ENCODE measurements around the gene ZBTB7C. TPM values are rescaled to one million over a fixed set of nuclear protein-coding genes. Genes with fewer than 3 reads are reported as not detected.

ZBTB7C gene
- total RNA-seq, 4 donors from 2014 or later, result 38.2 to 92.3 (median 52.4) TPM

DNA sequence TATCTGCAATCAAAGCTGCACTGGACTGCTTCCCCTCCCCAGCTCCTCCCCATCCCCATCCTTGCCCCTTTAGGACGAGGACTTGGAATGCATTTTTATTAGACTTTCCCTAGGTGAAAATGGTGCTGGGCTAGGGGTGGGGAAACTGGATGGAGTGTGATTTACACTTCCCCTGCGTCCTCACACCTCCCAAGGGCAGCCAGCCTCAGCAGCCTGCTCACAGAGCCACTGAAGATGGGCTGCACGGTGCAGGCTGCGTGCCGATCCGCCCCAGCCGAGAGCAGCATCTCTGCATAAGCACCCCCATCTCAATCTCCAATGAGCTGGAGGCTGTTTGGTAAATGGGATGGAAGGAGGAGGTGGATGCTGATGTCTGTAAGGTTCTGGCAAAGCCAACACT lies 87.6 kb downstream of the ZBTB7C start:
- Histone ChIP-seq H3K4me1 (peaks cover 0 to 49% (median 0%) of the 10 kb centered on the region in 3 donors), H3K9me3 (no peaks in the 10 kb centered on the region), H3K36me3 (no peaks in the 10 kb centered on the region), H3K4me3 (no peak overlapping the region), H3K27ac (no peak overlapping the region), H3K27me3 (no peaks in the 10 kb centered on the region)
- TF ChIP-seq, protein P1, sequence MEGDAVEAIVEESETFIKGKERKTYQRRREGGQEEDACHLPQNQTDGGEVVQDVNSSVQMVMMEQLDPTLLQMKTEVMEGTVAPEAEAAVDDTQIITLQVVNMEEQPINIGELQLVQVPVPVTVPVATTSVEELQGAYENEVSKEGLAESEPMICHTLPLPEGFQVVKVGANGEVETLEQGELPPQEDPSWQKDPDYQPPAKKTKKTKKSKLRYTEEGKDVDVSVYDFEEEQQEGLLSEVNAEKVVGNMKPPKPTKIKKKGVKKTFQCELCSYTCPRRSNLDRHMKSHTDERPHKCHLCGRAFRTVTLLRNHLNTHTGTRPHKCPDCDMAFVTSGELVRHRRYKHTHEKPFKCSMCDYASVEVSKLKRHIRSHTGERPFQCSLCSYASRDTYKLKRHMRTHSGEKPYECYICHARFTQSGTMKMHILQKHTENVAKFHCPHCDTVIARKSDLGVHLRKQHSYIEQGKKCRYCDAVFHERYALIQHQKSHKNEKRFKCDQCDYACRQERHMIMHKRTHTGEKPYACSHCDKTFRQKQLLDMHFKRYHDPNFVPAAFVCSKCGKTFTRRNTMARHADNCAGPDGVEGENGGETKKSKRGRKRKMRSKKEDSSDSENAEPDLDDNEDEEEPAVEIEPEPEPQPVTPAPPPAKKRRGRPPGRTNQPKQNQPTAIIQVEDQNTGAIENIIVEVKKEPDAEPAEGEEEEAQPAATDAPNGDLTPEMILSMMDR (IDR thresholded peaks at IDR 0.05), result no peak
- TF ChIP-seq POLR2A (IDR thresholded peaks at IDR 0.05), result no peak
- no peak for DNase-seq
- intact Hi-C loops (cut with DNase I), result no loop called here
- 80% methylated on average over 3 of the region's 7 CpGs; no CpG with 5 or more reads in 1 of the 2 donors for WGBS, 2 donors

DNA sequence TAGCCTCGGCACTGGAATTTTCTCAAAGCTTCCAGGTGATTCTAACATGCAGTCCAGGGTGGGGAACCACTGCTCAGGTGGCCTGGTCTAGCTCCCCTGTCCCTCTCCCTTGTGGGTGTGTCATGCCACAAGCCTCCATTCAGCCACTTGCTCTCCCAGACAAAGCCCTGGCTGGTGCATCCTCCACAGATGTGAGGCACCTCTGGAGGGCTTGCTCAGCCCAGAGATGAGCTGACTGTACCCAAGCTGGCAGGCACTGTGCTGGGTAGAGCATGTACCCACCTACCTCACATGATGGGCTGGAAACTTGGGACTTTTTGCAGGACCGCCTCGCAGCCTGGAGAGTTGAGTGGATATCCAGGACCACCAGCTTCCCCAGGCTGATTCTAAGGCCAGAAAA lies 88.1 kb downstream of the ZBTB7C start:
- intact Hi-C loops (cut with DNase I), result no loop called here
- Histone ChIP-seq H3K4me3 (no peak overlapping the region), H3K27ac (no peak overlapping the region), H3K27me3 (no peaks in the 10 kb centered on the region), H3K9me3 (no peaks in the 10 kb centered on the region), H3K36me3 (no peaks in the 10 kb centered on the region), H3K4me1 (peaks cover 0 to 46% (median 0%) of the 10 kb centered on the region in 3 donors)
- 89 to 90% methylated on average over 2 to 3 of the region's 3 CpGs for WGBS, 2 donors
- no peak for DNase-seq
- no peak for TF ChIP-seq POLR2A (IDR thresholded peaks at IDR 0.05)
- TF ChIP-seq, protein P1 (IDR thresholded peaks at IDR 0.05), result no peak

DNA sequence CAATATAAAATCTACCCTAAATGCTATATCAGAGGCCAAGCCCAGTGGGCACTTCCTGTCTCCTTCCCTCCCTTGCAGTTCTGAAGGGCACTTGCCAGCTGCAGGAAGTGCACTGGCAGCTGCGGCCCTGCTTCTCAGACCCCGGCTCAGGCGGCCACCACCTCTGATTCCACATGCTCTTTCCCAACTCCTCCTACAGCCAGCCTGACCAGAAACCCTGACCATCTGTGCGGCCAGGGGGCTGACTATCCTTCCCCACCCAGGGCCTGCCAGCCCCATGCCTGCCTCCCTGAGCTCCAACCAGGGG lies 88.6 kb downstream of the ZBTB7C start:
- H3K27ac ChIP-seq, result no peak overlapping the region
- no peak for TF ChIP-seq POLR2A (IDR thresholded peaks at IDR 0.05)
- TF ChIP-seq, protein P1 (IDR thresholded peaks at IDR 0.05), result no peak
- 76% methylated on average over 4 of the region's 4 CpGs; no CpG with 5 or more reads in 1 of the 2 donors for WGBS, 2 donors
- DNase-seq, result no peak
- no peaks in the 10 kb centered on the region for H3K27me3 ChIP-seq
- no peak overlapping the region for H3K4me3 ChIP-seq
- no peaks in the 10 kb centered on the region for H3K36me3 ChIP-seq
- H3K4me1 ChIP-seq, result peaks cover 0 to 46% (median 0%) of the 10 kb centered on the region in 3 donors
- no peaks in the 10 kb centered on the region for H3K9me3 ChIP-seq
- intact Hi-C loops (cut with DNase I), result no loop called here

DNA sequence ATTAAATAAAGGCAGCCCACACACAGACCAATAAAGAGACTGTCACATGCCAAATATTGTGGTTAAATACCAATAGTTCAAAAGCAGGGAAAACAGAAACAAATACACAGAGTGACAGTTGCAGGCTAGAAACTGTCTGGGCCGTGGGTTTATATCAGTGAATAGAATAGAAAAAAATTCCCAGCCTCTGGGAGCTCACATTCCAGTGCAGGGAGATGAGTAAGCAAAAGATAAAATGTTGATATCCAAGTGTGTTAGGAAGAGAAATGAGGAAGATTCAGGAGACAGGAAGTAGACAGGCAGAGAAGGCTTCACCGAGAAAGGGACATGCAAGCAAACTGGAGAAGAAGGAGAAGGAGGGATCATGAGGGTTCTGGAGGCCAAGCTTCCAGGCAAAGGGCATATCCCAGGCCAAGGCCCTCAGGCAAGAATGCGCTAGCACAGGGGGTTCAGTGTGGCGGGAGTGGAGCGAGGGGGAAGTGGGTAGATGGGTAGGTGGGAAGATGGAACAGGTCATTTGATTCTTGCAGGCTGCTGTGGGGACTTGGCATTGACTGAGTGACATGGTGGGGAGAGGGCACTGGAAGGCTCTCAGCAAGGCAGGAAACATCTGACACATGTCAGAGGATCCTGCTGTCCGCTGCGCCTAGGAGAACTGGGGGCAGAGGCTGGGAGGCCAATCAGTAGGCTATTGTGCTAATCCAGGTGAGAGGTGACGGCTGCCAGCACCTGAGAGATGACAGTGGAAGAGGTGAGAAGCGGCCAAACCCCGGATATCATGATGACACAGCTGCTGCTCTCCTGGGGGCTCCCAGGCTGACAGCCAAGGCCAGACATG lies 89.2 kb downstream of the ZBTB7C start:
- WGBS, 2 donors, result 68 to 74% methylated on average over 9 of the region's 10 CpGs
- Histone ChIP-seq H3K4me1 (peaks cover 0 to 42% (median 0%) of the 10 kb centered on the region in 3 donors), H3K27ac (no peak overlapping the region), H3K9me3 (no peaks in the 10 kb centered on the region), H3K27me3 (no peaks in the 10 kb centered on the region), H3K4me3 (no peak overlapping the region), H3K36me3 (no peaks in the 10 kb centered on the region)
- DNase-seq, result no peak
- intact Hi-C loops (cut with DNase I), result no loop called here
- TF ChIP-seq, protein P1 (IDR thresholded peaks at IDR 0.05), result no peak

DNA sequence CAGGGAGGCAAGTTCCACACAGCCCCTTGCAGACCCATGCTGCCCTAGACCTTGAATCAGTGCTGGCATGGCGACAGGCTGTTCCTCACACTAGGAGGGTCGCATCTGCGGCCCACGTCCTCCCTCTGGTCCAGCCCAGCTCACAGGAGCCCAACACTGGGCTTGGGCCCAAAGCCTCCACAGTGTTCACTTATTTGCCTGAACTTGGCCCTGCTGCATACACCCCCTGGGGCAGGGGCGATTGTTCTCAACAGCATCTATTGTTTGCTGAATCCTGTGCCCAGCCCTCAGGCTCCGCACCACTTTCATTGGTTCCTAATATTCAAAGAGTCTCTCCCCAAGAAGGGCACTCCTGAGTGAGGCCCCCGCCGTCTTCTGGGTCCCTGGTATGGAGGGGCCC lies 90.7 kb downstream of the ZBTB7C start:
- DNase-seq, result no peak
- H3K4me3 ChIP-seq, result no peak overlapping the region
- no peaks in the 10 kb centered on the region for H3K27me3 ChIP-seq
- H3K36me3 ChIP-seq, result no peaks in the 10 kb centered on the region
- no peaks in the 10 kb centered on the region for H3K9me3 ChIP-seq
- WGBS, 2 donors, result 58 to 67% methylated on average over 4 to 5 of the region's 8 CpGs
- peaks cover 0 to 26% (median 0%) of the 10 kb centered on the region in 3 donors for H3K4me1 ChIP-seq
- TF ChIP-seq POLR2A (IDR thresholded peaks at IDR 0.05), result no peak
- TF ChIP-seq, protein P1 (IDR thresholded peaks at IDR 0.05), result no peak
- intact Hi-C loops (cut with DNase I), result no loop called here
- no peak overlapping the region for H3K27ac ChIP-seq

Data from esophagus squamous epithelium (tissue), 5 donors.